GM12891 (cell line): ENCODE data around the gene PIAS1.

Experiments used
- PAX5 ChIP-seq: IDR thresholded peaks from 2 replicates; pipeline ENCODE4 v1.6.1; 2011; ENCODE audit warnings: low read length, moderate library complexity, mild to moderate bottlenecking; ENCODE audit not compliant: insufficient read depth, severe bottlenecking
- POLR2A ChIP-seq: IDR thresholded peaks from 2 replicates; pipeline ENCODE4 v1.6.1; 2011; ENCODE audit warnings: low read depth, low read length, control low read depth
- POLR2AphosphoS5 ChIP-seq: IDR thresholded peaks from 2 replicates; pipeline ENCODE4 v1.6.1; 2011; ENCODE audit warnings: low read depth, low read length, control low read depth
- POU2F2 ChIP-seq: IDR thresholded peaks from 2 replicates; pipeline ENCODE4 v1.6.1; 2011; ENCODE audit warnings: low read depth, mild to moderate bottlenecking, control low read depth, low read length, moderate library complexity
- SPI1 ChIP-seq: IDR thresholded peaks from 2 replicates; pipeline ENCODE4 v1.6.1; 2011; ENCODE audit warnings: low read depth, low read length, control low read depth
- TAF1 ChIP-seq: IDR thresholded peaks from 2 replicates; pipeline ENCODE4 v1.6.1; 2011; ENCODE audit warnings: low read depth, low read length, control low read depth

DNA sequence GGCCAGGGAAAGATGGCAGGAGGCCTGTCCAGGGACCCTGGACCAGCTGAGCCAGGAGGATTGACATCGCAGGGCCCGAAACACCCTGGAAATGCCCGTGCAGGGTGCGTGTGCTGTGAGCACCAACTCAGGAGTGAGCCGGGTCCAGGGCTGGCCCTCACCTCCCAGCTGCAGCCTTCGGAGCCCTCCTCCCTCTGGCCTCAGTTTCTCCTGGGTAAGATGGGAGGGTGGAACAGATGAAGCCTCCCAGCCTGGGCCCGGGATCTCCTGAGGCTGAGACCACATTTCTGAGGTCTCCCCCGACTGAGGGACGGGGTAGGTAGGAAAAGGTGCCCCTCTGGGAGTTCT lies 156.3 kb downstream of the PIAS1 start:
- TF ChIP-seq SPI1 = no peak
- TF ChIP-seq POLR2A = no peak
- TF ChIP-seq POLR2AphosphoS5 = no peak
- no peak for TF ChIP-seq TAF1
- TF ChIP-seq POU2F2 = no peak
- no peak for TF ChIP-seq PAX5
